ENCODE measurements around the gene GNAS. TPM values are rescaled to one million over a fixed set of nuclear protein-coding genes. Genes with fewer than 3 reads are reported as not detected.

The GNAS gene
- total RNA-seq, 1 experiment from 2014 or later: 629 TPM

GRCh38 chr20:58871533-58872102 is 19.1 kb downstream of the GNAS start:
- POLR2A ChIA-PET: interaction anchor here (1.2 to 2.0 kb wide), 2 partner anchors 161 to 220 kb away, joined by 4 to 5 read pairs; partner anchors contain the start of genes ATP5F1E and STX16
- H3K27me3 Mint-ChIP-seq (ENCODE audit: insufficient read depth, unreplicated experiment): peaks cover 15% of the 10 kb centered on the region
- no peak overlapping the region for H3K27ac Mint-ChIP-seq (ENCODE audit: low read depth, unreplicated experiment)
- TF ChIP-seq CTCF (IDR thresholded peaks at IDR 0.05; ENCODE audit: unreplicated experiment): no peak
- H3K9me3 Mint-ChIP-seq (ENCODE audit: unreplicated experiment): no peaks in the 10 kb centered on the region
- BruUV-seq (replicated peaks): no TSS peak
- intact Hi-C loops (cut with micrococcal nuclease): loop anchor here (5.0 kb wide), 1 partner anchor 336 kb away; no protein-coding TSS in a partner anchor
- DNase-seq (ENCODE audit: unreplicated experiment): no peak
- H3K4me1 Mint-ChIP-seq (ENCODE audit: insufficient read depth, unreplicated experiment): peaks cover 5% of the 10 kb centered on the region
- CTCF ChIA-PET: interaction anchor here (0.6 to 7.0 kb wide), 13 partner anchors 12 to 656 kb away, joined by 3 to 39 read pairs (median 3); no protein-coding TSS in a partner anchor
- H3K36me3 Mint-ChIP-seq (ENCODE audit: insufficient read depth, unreplicated experiment): peaks cover 6% of the 10 kb centered on the region
- no peak overlapping the region for H3K4me3 Mint-ChIP-seq (ENCODE audit: unreplicated experiment)

GRCh38 chr20:58874469-58874868 is 22.0 kb downstream of the GNAS start:
- Mint-ChIP-seq H3K36me3 (ENCODE audit: insufficient read depth, unreplicated experiment) (peaks cover 6% of the 10 kb centered on the region), H3K4me3 (ENCODE audit: unreplicated experiment) (no peak overlapping the region), H3K27ac (ENCODE audit: low read depth, unreplicated experiment) (no peak overlapping the region), H3K4me1 (ENCODE audit: insufficient read depth, unreplicated experiment) (peaks cover 5% of the 10 kb centered on the region), H3K27me3 (ENCODE audit: insufficient read depth, unreplicated experiment) (peaks cover 1% of the 10 kb centered on the region), H3K9me3 (ENCODE audit: unreplicated experiment) (no peaks in the 10 kb centered on the region)
- no TSS peak for BruUV-seq (replicated peaks)
- DNase-seq (ENCODE audit: unreplicated experiment): no peak
- intact Hi-C loops (cut with micrococcal nuclease): loop anchor here (5.0 kb wide), 1 partner anchor 333 kb away; no protein-coding TSS in a partner anchor
- POLR2A ChIA-PET: interaction anchor here (0.6 to 1.1 kb wide), 3 partner anchors 14 to 198 kb away, joined by 3 read pairs; partner anchors contain the start of gene ATP5F1E
- no peak for TF ChIP-seq CTCF (IDR thresholded peaks at IDR 0.05; ENCODE audit: unreplicated experiment)
- CTCF ChIA-PET: interaction anchor here (0.7 to 7.0 kb wide), 6 partner anchors 11 to 637 kb away, joined by 3 to 39 read pairs (median 6); no protein-coding TSS in a partner anchor

GRCh38 chr20:58875111-58875510 is 22.6 kb downstream of the GNAS start:
- TF ChIP-seq CTCF (IDR thresholded peaks at IDR 0.05; ENCODE audit: unreplicated experiment): no peak
- no peaks in the 10 kb centered on the region for H3K9me3 Mint-ChIP-seq (ENCODE audit: unreplicated experiment)
- POLR2A ChIA-PET: interaction anchor here (0.6 to 1.1 kb wide), 4 partner anchors 9 to 198 kb away, joined by 3 read pairs; partner anchors contain the start of gene ATP5F1E
- no peak overlapping the region for H3K27ac Mint-ChIP-seq (ENCODE audit: low read depth, unreplicated experiment)
- DNase-seq (ENCODE audit: unreplicated experiment): no peak
- intact Hi-C loops (cut with micrococcal nuclease): no loop called here
- CTCF ChIA-PET: interaction anchor here (0.7 to 7.0 kb wide), 5 partner anchors 11 to 637 kb away, joined by 3 to 39 read pairs (median 4); no protein-coding TSS in a partner anchor
- peaks cover 8% of the 10 kb centered on the region for H3K27me3 Mint-ChIP-seq (ENCODE audit: insufficient read depth, unreplicated experiment)
- BruUV-seq (replicated peaks): no TSS peak
- H3K4me1 Mint-ChIP-seq (ENCODE audit: insufficient read depth, unreplicated experiment): peaks cover 5% of the 10 kb centered on the region
- H3K4me3 Mint-ChIP-seq (ENCODE audit: unreplicated experiment): no peak overlapping the region
- H3K36me3 Mint-ChIP-seq (ENCODE audit: insufficient read depth, unreplicated experiment): peaks cover 8% of the 10 kb centered on the region

GRCh38 chr20:58875541-58876134 is 23.1 kb downstream of the GNAS start:
- ChIA-PET POLR2A (interaction anchor here (0.7 to 1.5 kb wide), 6 partner anchors 8 to 157 kb away, joined by 3 to 5 read pairs (median 3); partner anchors contain the start of gene ATP5F1E), CTCF (interaction anchor here (0.8 to 7.0 kb wide), 5 partner anchors 11 to 620 kb away, joined by 3 to 39 read pairs (median 8); no protein-coding TSS in a partner anchor)
- Mint-ChIP-seq H3K9me3 (ENCODE audit: unreplicated experiment) (no peaks in the 10 kb centered on the region), H3K4me3 (ENCODE audit: unreplicated experiment) (no peak overlapping the region), H3K4me1 (ENCODE audit: insufficient read depth, unreplicated experiment) (peaks cover 5% of the 10 kb centered on the region), H3K36me3 (ENCODE audit: insufficient read depth, unreplicated experiment) (peaks cover 12% of the 10 kb centered on the region), H3K27me3 (ENCODE audit: insufficient read depth, unreplicated experiment) (peaks cover 13% of the 10 kb centered on the region), H3K27ac (ENCODE audit: low read depth, unreplicated experiment) (no peak overlapping the region)
- no TSS peak for BruUV-seq (replicated peaks)
- no peak for TF ChIP-seq CTCF (IDR thresholded peaks at IDR 0.05; ENCODE audit: unreplicated experiment)
- intact Hi-C loops (cut with micrococcal nuclease): no loop called here
- peak; percentile 60 for DNase-seq (ENCODE audit: unreplicated experiment)
